Measurements from ENCODE around the gene CYP8B1.

CYP8B1 gene

GRCh38 chr3:42853739-42854302 lies 21.9 kb downstream of the CYP8B1 start:
- no peak overlapping the region for H3K4me3 ChIP-seq (ENCODE audit: low read depth, low read length)
- no peak for TF ChIP-seq CTCF (IDR thresholded peaks at IDR 0.05; ENCODE audit: borderline replicate concordance, insufficient read depth, low read depth, low read length)

GRCh38 chr3:42853056-42853455 lies 22.6 kb downstream of the CYP8B1 start:
- H3K4me3 ChIP-seq (ENCODE audit: low read depth, low read length) = no peak overlapping the region
- no peak for TF ChIP-seq CTCF (IDR thresholded peaks at IDR 0.05; ENCODE audit: borderline replicate concordance, insufficient read depth, low read depth, low read length)

- TF ChIP-seq CTCF (IDR thresholded peaks at IDR 0.05; ENCODE audit: borderline replicate concordance, insufficient read depth, low read depth, low read length) = no peak
- no peak overlapping the region for H3K4me3 ChIP-seq (ENCODE audit: low read depth, low read length)
Measured at GRCh38 chr3:42852441-42852840, 23.2 kb downstream of the CYP8B1 start.

- no peak for TF ChIP-seq CTCF (IDR thresholded peaks at IDR 0.05; ENCODE audit: borderline replicate concordance, insufficient read depth, low read depth, low read length)
- no peak overlapping the region for H3K4me3 ChIP-seq (ENCODE audit: low read depth, low read length)
Measured at GRCh38 chr3:42851228-42851834, 24.3 kb downstream of the CYP8B1 start.

- no peak overlapping the region for H3K4me3 ChIP-seq (ENCODE audit: low read depth, low read length)
Measured at GRCh38 chr3:42850263-42850662, 25.4 kb downstream of the CYP8B1 start.

GRCh38 chr3:42849017-42849416 lies 26.7 kb downstream of the CYP8B1 start:
- TF ChIP-seq CTCF (IDR thresholded peaks at IDR 0.05; ENCODE audit: borderline replicate concordance, insufficient read depth, low read depth, low read length) = no peak
- H3K4me3 ChIP-seq (ENCODE audit: low read depth, low read length) = no peak overlapping the region

More at GRCh38 chr3:42850263-42850662, 25.4 kb downstream of the CYP8B1 start:
- TF ChIP-seq CTCF (IDR thresholded peaks at IDR 0.05; ENCODE audit: borderline replicate concordance, insufficient read depth, low read depth, low read length) = no peak

- TF ChIP-seq CTCF (IDR thresholded peaks at IDR 0.05; ENCODE audit: borderline replicate concordance, insufficient read depth, low read depth, low read length) = no peak
- no peak overlapping the region for H3K4me3 ChIP-seq (ENCODE audit: low read depth, low read length)
Measured at GRCh38 chr3:42847731-42848130, 27.9 kb downstream of the CYP8B1 start.
